DMS 273 (cell line): ENCODE data around the gene NUP85.
A peak's percentile ranks its signal among the peaks of the same experiment; 100 is the strongest.
"Not testable (repeated sequence)": the region's sequence is repeated elsewhere in the genome, so short reads cannot be mapped to it uniquely, and the experiment has no call there.

Source experiments
- DNase-seq: peaks from one replicate; lab custom pipeline; 2025; ENCODE audit not compliant: unreplicated experiment; lab: John Stamatoyannopoulos, UW

NUP85 gene

DNA sequence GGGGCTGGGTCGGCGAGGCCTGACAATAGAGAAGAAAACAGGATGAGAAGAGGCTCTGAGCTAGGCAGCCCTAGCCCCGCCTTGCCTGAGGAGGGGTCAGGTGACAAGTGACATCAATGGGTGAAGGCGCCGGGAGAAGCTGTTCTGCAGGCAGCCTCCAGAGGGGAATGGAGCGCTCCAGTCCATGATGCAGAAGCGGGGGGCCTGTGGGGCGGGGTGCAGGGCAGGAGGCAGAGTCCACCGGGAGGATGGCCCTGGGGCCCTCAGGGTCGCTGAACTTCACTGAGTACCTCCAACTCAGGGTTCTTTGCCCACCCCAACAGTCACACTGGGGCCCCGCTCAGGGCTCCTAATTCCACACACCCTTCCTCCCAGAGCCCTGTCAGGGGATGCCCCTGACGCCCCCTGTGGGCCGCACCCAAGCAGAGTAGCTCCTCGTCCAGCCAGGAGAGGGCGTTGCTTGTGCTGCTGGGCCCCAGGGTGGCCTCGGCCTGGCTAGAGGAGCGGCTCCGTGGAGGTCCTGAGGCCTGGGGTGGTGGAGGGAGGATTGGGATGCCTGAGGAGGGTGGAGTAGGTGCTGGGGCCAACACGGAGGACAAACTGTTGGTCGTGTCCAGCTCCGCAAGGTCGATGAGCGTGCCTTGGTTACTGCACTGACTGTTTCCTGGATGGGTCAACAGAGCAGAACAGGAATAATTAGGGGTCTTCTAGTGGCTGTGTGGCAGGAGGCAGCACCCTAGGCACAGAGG, 35.1 kb downstream of the NUP85 start:
- DNase-seq, result peak; percentile 74

DNA sequence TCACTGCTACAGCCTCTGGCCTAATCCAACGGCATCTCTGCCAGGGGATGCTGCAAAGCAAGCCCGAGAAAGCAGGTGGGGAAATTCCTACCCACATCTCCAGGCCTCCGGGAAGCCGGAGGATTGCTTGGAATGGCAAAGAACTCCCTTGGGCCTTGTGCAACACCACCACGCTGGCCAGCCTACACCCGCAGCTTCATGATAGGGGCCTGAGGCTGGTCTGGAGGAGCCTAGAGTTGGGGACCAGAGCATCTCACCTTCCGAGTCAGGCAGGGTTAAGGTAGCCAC, 35.6 kb downstream of the NUP85 start:
- DNase-seq, result no peak

DNA sequence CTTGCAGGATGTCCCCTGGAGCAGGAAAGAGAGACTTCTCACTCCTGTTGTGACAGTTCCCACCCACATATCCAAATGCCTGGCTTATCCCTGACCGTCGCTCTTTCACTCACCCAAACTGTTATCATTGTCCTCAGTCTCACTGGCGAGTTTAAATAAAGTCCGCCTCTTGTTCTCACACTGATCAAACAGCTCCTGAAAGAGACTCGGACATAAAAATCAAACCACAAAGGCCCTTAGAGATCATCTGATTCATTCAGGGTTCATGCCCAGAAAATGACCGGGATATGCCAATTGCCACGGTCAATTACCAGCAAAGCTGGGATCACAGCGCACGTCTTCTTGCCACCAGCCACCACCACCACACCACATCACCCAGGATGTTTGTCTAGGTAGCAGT, 36.0 kb downstream of the NUP85 start:
- DNase-seq, result no peak

DNA sequence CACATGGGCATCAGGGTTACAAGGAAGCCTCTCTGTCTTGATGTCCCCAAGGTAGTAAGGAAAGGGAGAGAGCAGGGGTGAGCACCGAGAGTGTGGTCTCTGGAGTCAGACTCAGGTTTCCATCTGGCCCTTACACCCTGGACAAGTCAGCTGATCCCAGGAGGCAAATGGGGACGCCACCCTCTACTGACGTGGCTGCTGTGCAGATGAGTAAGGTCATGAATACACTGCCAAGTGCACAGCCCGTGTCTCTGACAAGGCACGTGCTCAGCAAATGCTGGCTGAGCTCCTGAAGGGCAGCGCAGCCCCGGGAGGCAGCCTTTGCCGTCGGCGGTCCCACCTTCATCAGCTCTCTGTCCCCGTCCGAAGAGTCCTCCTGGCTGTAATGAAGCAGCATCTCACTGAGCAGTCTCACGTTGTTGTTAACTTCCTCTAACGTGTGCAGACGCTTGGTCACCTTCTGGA, 36.5 kb downstream of the NUP85 start:
- DNase-seq, result no peak

DNA sequence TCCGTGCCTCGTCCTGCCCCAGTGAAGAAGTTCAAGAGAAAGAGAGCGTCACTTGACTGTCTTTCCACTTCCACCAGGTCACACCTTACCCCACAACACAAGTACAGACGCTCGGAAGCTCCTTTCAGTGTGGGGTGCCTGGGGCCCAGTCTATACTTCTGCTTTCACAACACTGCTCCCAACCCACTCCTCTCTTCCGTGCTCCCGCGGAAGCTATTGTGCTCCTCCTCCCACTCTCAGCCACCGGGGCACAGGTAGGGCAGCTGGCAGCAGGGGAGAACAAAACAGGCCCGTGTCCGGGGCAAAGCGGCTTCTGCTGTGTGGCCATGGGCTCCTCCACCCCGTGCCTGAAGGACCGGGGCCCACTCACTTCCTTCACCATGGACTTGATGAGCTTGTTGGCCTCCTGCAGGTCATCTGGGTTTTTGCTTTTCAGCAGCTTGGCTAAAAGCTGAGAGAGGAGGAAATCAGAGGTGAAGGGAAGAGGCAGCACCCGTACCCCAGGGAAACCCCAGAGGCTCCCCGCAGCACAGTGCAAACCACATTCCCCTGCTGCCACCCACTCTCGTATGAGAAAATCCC, 37.1 kb downstream of the NUP85 start:
- DNase-seq, result no peak

DNA sequence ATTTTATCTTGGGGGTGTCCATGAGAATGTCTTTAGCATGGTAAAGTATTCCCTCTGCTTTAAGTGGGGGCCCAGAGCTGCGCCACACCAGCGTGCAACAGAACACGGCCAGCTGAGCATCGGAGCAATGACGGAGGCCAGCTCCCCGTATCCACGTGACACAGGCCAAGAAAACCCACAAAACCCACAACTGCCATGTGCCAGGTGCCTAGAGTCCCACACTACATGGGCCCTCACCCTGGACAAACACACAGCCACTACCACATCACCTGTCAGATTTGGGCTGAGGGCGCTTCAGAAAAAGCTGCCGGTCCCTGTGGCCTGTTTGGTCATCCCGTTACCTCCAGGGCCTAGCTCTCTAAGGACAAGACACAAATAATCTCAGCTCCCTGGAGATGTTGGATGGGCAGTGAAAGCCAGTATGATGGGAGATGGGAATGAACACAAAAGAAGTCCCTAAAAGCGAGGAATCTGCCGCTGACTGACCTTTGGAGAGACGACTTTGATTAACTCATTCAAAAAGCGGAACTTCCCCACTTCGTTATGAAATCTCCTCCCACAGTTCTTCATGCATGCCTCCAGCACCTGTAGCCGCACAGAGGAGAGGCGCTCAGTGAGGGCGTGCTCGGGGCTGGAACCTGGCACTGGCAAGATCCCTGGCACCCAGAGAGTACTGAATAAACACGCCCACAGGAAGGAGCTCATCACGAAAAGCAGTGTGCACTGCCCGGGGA, 38.8 kb downstream of the NUP85 start:
- no peak for DNase-seq

DNA sequence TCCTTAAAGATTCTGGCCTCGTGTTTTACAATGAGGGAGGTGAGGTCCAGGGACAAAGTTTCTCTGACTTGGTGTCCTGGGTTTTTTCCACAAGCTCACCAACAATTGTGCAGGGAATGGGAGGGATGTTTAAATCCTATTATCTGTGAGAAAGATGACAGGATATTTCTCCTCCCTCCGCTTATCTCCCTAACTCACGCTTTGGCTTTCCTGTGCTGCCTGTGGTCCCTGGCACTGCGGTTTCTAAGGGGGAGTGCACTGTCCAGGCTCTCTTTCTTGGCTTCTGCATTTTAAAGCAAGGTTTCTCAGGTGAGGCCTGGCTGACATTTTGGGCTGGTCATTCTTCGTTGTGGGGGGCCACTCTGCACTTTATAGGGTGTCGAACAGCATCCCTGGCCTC, 39.5 kb downstream of the NUP85 start:
- DNase-seq, result no peak

DNA sequence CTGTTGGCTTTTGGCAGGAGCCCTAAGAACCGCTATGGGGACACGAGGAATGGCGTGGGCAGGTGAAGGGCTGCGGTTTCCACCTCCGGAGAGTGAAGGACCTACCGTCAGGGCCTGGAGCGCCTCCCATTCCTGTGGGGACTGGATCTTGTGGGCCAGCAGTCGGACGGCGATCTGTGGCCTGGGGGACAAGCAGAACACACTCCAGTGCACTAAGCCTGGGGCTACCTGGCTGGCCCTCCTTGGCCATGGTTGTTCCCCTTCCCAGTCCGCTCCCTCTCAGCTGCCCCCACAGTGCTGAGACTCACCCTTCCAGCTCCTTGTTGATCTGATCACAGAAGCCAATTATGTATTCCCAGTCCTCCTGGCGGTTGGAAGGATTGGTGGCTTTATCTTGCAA, 40.9 kb downstream of the NUP85 start:
- DNase-seq, result no peak

DNA sequence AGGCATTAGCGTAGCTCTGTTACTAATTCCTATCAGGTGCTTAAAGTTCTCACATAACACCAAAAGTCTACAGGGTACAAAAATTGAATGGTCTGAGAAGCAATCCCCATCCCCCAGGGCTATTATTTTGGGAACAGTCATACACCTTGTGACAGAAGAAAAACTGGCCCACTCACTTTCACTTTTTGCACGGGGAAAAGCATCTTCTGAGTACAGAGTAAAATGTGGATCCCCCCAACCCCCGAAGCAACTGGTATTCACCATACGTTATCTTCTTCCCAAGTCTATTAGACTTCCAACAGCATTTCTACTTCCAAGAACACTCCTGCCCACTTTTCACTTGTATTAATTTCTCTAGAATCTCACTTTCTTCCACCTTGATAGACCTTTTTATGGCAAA, 44.1 kb downstream of the NUP85 start:
- DNase-seq, result no peak

DNA sequence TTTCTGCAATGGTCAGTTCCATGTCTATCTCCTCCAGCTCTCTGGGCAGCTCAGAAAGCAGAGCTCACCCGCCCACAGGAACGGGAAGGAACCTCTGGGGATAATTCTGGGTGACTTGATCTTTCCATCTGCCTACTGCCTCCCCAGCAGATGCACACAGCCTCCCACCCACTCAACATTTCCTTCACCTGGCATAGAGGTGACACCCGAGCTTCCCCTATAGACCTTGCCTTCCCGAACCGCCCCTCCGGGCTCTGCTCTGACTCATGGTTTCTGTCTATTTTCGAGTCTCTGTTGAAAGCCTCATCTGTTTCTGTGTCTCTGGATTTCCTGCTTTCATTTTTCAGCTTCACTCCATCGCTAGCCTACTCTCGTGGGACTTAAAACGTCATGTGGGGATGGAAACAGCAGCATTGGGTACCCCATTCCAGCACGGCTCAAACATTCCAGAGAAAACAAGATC, 44.6 kb downstream of the NUP85 start:
- DNase-seq, result peak; percentile 46

DNA sequence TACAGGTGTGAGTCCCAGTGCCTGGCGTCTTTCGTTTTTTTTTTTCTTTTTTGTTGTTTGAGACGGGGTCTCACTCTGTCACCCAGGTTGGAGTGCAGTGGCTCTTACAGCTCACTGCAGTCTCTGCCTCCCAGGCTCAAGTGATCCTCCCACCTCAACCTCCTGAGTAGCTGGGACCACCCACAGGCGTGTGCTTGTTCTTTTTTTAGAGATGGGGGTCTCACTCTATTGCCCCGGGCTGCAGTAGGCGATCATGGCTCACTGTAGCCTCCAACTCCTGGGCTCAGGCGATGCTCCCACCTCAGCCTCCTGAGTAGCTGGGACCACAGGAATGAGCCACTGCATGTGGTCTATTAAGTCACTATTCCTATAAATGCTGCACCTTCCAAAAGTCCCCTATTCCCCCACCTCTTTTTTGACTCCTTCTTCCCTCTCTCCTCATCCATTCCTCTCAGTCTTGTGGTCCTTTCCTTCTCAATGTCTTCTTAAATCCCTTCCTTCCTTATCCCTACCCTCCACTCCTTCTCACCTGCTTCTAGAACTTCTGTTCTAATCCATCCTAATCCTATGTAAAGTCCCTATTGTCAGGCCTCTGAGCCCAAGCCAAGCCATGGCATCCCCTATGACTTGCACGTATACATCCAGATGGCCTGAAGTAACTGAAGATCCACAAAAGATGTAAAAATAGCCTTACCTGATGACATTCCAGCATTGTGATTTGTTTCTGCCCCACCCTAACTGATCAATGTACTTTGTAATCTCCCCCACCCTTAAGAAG, 46.7 kb downstream of the NUP85 start:
- DNase-seq, result no peak

DNA sequence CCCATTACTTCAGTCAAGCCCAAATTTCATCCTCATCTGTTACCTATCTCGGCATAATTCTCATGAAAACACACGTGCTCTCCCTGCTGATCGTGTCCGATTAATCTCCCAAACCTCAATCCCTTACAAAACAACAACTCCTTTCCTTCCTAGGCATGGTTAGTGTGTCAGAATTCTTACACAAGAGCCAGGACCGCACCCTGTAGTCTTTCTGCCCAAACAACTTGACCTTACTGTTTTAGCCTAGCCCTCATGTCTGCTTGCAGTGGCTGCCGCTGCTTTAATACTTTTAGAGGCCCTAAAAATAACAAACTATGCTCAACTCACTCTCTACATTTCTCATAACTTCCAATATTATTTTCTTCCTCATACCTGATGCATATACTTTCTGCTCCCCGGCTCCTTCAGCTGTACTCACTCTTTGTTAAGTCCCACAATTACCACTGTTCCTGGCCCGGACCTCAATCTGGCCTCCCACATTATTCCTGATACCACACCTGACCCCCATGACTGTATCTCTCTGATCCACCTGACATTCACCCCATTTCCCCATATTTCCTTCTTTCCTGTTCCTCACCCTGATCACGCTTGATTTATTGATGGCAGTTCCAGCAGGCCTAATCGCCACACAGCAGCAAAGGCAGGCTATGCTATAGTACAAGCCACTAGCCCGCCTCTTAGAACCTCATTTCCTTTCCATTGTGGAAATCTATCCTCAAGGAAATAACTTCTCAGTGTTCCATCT, 50.6 kb downstream of the NUP85 start:
- not testable (repeated sequence) for DNase-seq

DNA sequence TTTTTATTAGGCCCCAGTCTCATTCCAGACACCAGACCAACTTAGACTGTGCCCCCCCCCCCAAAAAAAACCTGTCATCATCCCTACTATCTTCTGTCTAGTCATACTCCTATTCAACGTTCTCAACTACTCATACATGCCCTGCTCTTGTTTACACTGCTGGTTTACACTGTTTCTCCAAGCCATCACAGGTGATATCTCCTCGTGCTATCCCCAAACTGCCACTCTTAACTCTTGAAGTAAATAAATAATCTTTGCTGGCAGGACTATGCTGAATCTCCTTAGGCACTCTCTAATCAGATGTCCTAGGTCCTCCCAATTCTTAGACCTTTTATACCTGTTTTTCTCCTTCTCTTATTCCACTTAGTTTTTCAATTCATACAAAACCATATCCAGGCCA, 51.7 kb downstream of the NUP85 start:
- not testable (repeated sequence) for DNase-seq

DNA sequence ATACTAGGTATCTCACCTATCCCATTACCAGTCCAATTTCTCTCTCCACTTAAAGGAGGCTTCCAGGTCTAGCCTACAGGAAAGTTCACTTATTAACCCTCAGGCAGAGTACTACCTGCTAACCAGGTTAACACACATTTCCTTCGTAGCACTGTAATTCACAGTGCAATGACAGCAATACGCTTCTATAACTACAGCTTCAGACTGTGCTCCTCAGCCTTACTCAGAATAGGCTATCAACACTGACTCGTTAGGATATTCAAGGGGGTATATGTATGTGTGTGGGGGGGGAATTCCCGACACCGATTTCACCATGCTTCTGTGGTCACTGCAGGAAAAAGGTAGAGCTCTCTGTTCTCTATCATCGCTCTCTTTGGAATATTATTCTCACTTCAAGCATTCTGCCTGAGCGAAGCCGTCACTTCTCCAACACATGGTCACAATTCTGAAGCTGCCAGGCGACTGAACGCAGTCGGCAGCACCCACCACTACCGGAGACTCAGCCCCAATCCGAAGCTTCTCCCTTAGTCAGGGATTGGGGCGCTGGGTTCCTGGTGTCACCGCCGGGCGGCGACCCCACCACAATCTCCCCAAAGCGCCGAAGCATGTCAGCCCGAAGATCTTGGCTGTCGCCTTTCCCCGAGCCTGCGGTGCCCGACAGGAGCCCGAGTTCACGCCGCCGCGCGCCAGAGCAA, 55.3 kb downstream of the NUP85 start:
- no peak for DNase-seq

DNA sequence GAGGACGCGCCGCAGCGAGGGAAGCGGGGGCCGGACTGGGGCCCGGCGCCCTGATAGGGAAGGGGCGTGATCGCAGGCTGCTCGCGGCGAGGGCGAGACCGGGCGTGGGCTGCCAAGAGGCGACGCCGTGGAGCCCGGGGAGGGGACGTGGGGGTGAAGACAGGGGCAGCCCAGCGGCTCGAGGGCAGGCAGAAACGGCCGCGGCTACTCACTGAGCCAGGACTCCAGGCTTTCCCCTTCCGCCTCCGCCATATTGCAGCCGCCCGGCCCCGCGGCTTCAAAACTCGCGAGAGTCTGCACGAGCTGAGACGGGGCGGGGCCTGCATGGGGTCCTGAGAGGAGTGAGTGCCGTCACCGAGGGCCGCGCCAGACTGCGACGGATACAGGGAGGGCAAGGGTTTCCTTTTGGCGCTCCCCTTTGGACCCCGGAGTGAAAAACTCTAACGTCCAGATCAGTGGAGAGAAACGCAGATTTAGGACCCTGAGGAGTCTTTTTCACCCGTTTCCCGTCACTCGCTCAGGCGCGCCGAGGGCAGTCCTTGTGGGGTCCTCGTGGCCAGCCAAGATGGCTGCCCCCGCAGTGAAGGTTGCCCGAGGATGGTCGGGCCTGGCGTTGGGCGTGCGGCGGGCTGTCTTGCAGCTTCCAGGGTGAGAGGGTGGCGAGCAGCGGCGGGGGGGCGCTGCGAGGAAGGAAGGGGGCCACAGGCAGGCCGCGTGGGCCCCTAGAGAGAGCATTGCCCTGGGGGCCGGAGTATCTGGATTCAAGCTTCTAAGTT, 56.0 kb downstream of the NUP85 start, which contains the start of the genes GGA3 and MRPS7:
GGA3 (minus strand) TSS at position 271 of the 776 bp plus-strand sequence; CDS start at position 252, 19 bp downstream.
MRPS7 (plus strand) TSS at position 544 of the 776 bp plus-strand sequence; CDS start at position 566, 22 bp downstream.
- DNase-seq, result peak; percentile 98

DNA sequence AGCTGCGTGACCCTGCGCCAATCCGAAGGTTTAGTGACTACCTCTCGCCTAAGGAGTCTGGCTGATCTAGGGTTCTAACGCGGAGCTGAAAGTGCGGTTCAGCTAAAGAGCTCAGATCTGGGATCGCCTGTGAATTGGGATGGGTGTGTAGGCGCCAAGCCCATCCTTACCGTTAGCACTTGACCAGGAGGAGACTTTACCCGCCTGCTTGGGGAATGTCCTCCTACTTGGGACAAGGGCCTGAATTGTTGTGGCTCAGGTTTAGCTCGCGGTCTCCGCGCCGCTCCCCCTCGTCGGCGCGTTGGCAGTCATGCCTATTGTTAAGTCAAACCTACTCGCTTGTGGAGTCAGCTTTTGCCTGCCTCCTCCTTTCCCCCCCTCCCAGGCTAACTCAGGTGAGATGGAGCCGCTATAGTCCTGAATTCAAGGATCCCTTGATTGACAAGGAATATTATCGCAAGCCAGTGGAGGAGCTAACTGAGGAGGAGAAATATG, 56.7 kb downstream of the NUP85 start:
- DNase-seq, result peak; percentile 71

DNA sequence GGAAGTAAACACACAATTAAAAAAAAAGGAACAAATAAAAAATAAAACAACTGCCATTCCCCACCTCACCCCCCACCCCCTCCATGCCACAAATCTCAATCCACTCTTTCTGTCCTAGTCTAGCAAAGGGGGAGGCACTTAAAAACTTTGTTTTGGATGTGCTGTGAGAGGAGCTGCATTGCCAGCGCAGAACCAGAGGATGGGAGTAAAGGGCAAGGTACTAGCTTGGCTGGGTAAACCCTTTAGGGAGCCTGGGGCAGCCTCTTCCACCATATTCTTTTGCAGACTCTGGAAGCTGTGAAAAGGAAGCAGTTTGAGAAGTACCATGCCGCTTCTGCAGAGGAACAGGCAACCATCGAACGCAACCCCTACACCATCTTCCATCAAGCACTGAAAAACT, 57.6 kb downstream of the NUP85 start:
- peak; percentile 33 for DNase-seq

DNA sequence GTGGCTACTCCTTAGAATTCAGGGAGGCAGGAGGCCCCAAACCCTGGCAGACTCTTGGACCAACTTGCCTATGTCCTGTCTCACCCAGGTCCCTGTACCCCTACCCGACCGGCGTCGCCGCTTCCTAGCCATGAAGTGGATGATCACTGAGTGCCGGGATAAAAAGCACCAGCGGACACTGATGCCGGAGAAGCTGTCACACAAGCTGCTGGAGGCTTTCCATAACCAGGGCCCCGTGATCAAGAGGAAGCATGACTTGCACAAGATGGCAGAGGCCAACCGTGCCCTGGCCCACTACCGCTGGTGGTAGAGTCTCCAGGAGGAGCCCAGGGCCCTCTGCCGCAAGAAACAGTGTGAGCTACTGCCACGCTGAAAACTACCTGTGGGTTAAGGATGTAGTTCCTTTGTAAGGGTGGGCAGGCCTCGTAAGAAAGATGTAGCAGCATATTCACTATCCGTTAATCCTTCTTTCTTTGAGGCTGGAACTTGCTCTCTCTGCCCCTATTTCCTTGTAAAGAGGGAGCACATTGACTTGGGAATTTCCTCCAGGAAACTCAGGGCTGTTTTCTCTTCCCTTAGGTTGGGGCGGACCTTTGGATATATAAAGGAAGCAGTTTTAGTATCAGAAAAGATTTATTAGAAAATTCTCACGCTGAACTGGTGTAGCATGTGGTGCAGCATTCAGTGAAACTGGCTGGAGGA, 60.3 kb downstream of the NUP85 start:
- no peak for DNase-seq
